ENCODE data around the gene CDC25A.

CDC25A gene

GRCh38 chr3:48219543-48219942 is 31.3 kb upstream of the CDC25A start:
- Histone ChIP-seq H4K20me1 (ENCODE audit: control insufficient read depth, insufficient read depth, low read depth, low read length) (no peaks in the 10 kb centered on the region), H3K4me3 (ENCODE audit: low read length) (no peak overlapping the region), H3K4me1 (ENCODE audit: control insufficient read depth, low read length) (peaks cover 26% of the 10 kb centered on the region), H3K4me2 (ENCODE audit: low read length) (no peak overlapping the region), H3K79me2 (ENCODE audit: control insufficient read depth, low read length) (no peaks in the 10 kb centered on the region), H3K9me3 (ENCODE audit: control insufficient read depth, insufficient read depth, low read length) (no peaks in the 10 kb centered on the region), H3K27ac (ENCODE audit: low read depth, low read length) (no peak overlapping the region), H3K27me3 (ENCODE audit: control insufficient read depth, low read length) (peaks cover 4% of the 10 kb centered on the region; the same call in 1 of the 2 replicates), H3K9me2 (replicated peaks; ENCODE audit: control insufficient read depth, low read length) (no peaks in the 10 kb centered on the region), H3F3A (ENCODE audit: control insufficient read depth, insufficient read depth) (no peaks in the 10 kb centered on the region), H3K36me3 (ENCODE audit: control insufficient read depth, low read length) (no peaks in the 10 kb centered on the region)
- TF ChIP-seq CTCF (IDR thresholded peaks at IDR 0.05; ENCODE audit: low read depth, low read length, poor library complexity, severe bottlenecking) = no peak
- no peak for TF ChIP-seq EZH2phosphoT487 (IDR thresholded peaks at IDR 0.05; ENCODE audit: borderline replicate concordance, low read length)

- Histone ChIP-seq H3K27me3 (ENCODE audit: control insufficient read depth, low read length) (peaks cover 4% of the 10 kb centered on the region; the same call in 1 of the 2 replicates), H3F3A (ENCODE audit: control insufficient read depth, insufficient read depth) (no peaks in the 10 kb centered on the region), H4K20me1 (ENCODE audit: control insufficient read depth, insufficient read depth, low read depth, low read length) (no peaks in the 10 kb centered on the region), H3K4me1 (ENCODE audit: control insufficient read depth, low read length) (peaks cover 16% of the 10 kb centered on the region), H3K4me2 (ENCODE audit: low read length) (no peak overlapping the region), H3K4me3 (ENCODE audit: low read length) (no peak overlapping the region), H3K9me3 (ENCODE audit: control insufficient read depth, insufficient read depth, low read length) (no peaks in the 10 kb centered on the region), H3K36me3 (ENCODE audit: control insufficient read depth, low read length) (no peaks in the 10 kb centered on the region), H3K27ac (ENCODE audit: low read depth, low read length) (no peak overlapping the region), H3K9me2 (replicated peaks; ENCODE audit: control insufficient read depth, low read length) (no peaks in the 10 kb centered on the region), H3K79me2 (ENCODE audit: control insufficient read depth, low read length) (no peaks in the 10 kb centered on the region)
- TF ChIP-seq EZH2phosphoT487 (IDR thresholded peaks at IDR 0.05; ENCODE audit: borderline replicate concordance, low read length) (no peak), CTCF (IDR thresholded peaks at IDR 0.05; ENCODE audit: low read depth, low read length, poor library complexity, severe bottlenecking) (no peak)
Measured at GRCh38 chr3:48218537-48218936, 30.3 kb upstream of the CDC25A start.

GRCh38 chr3:48217449-48217848 is 29.2 kb upstream of the CDC25A start:
- Histone ChIP-seq H4K20me1 (ENCODE audit: control insufficient read depth, insufficient read depth, low read depth, low read length) (no peaks in the 10 kb centered on the region), H3F3A (ENCODE audit: control insufficient read depth, insufficient read depth) (no peaks in the 10 kb centered on the region), H3K4me1 (ENCODE audit: control insufficient read depth, low read length) (peaks cover 5% of the 10 kb centered on the region), H3K9me2 (replicated peaks; ENCODE audit: control insufficient read depth, low read length) (no peaks in the 10 kb centered on the region), H3K79me2 (ENCODE audit: control insufficient read depth, low read length) (no peaks in the 10 kb centered on the region), H3K27ac (ENCODE audit: low read depth, low read length) (no peak overlapping the region), H3K4me3 (ENCODE audit: low read length) (no peak overlapping the region), H3K9me3 (ENCODE audit: control insufficient read depth, insufficient read depth, low read length) (no peaks in the 10 kb centered on the region), H3K4me2 (ENCODE audit: low read length) (no peak overlapping the region), H3K27me3 (ENCODE audit: control insufficient read depth, low read length) (peaks cover 4% of the 10 kb centered on the region; the same call in 1 of the 2 replicates), H3K36me3 (ENCODE audit: control insufficient read depth, low read length) (no peaks in the 10 kb centered on the region)
- TF ChIP-seq EZH2phosphoT487 (IDR thresholded peaks at IDR 0.05; ENCODE audit: borderline replicate concordance, low read length) = no peak
- TF ChIP-seq CTCF (IDR thresholded peaks at IDR 0.05; ENCODE audit: low read depth, low read length, poor library complexity, severe bottlenecking) = no peak

Data from DOHH2 (cell line).